ENCODE results near the gene KIAA1328.
"Not testable (repeated sequence)": the region's sequence is repeated elsewhere in the genome, so short reads cannot be mapped to it uniquely, and the experiment has no call there.

Gene KIAA1328

DNA sequence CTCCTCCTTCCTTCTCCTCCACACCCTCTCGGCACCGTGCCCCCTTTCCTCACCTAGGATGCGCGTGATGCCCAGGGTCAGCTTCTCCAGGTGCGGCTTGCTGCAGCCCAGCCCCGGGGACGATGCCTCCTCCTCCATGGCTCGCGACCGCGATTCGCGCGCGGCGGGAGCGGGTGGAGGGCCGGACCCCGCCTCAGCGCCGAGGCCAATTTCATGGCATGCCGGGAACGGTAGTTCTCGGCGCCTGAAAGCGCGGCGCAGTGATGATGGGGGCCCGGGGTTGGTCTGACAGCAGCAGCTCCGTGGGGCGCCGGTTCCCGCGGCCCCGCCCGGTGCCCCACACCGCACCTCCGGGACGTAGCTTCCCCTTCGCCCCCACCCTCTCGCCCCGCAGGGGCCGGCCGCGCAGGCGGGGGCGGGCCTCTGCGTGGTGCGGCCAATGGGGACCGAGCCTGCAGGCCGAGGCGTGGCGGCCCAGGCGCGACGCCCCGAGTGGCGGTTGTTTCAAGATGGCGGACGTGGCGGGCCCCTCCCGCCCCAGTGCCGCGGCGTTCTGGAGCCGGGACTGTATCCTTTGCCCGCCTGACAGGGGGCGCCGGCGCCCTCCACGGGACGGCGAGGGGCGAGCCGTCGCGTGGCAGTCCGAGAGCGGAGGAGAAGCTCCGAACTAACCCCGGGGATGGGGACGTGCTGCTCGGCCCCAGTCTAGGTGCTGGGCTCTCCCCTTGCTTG lies at the start of gene KIAA1328, which contains the start of gene TPGS2:
TSS of gene KIAA1328 (plus strand) at position 498 of the 732 bp plus-strand sequence. CDS start at position 510, 12 bp downstream.
TSS of gene TPGS2 (minus strand) at position 373 of the 732 bp plus-strand sequence. CDS start at position 138, 235 bp downstream.
- DNase-seq (ENCODE audit: low read depth in 2 of 2), result peak; percentile 70 to 81

DNA sequence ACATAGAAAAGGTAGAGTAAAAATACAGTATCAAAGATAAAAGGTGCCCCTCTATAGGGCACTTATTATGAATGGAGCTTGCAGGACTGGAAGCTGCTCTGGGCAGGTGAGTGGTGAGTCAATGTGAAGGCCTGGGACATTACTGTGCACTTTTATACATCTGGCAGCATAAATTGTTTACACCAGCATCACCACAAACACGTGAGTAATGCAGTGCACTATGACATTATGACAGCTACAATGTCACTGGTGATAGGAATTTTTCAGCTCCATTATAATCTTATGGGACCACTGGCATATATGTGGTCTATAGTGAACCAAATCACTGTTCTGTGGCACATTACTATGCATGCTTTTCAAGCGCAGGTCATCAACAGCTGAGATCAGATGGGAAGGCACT lies 48.2 kb upstream of the KIAA1328 start:
- no peak for DNase-seq (ENCODE audit: low read depth in 2 of 2)

DNA sequence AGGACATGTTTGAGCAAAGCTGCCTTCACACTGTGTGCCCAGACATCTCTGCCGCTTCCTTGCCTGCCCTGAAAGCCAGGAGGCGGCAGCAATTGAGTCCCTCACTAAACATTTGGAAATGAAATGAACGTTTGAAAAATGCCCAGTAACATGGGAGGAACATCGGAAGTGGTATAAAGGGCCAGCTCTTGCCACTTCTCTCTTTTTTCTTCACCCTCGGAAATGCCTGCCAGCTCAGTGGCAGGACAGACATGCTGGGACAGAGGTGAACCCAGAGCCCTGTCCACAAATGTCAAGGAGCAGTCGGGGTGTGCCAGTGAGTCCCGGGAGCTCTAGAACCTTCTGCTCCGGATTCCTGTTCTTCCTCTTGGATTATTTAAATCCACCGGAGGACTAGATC lies 46.2 kb upstream of the KIAA1328 start:
- no peak for DNase-seq (ENCODE audit: low read depth in 2 of 2)

DNA sequence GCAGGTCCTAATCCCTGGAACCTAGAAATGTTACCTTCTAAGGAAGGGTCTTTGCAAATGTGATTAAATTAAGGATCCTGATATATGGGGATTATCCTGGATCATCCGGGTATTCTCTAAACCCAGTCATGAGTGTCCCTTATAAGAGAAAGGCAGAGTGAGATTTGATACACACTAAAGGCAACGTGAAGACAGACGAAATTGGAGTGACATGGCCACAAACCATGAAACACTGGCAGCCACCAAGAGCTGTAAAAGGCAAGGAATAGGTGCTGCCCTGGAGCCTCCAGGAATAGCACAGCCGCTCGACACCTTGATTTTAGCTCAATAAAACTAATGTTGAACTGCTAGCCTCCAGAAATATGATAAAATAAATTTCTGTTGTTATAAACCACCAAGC lies 45.1 kb upstream of the KIAA1328 start:
- no peak for DNase-seq (ENCODE audit: low read depth in 2 of 2)

DNA sequence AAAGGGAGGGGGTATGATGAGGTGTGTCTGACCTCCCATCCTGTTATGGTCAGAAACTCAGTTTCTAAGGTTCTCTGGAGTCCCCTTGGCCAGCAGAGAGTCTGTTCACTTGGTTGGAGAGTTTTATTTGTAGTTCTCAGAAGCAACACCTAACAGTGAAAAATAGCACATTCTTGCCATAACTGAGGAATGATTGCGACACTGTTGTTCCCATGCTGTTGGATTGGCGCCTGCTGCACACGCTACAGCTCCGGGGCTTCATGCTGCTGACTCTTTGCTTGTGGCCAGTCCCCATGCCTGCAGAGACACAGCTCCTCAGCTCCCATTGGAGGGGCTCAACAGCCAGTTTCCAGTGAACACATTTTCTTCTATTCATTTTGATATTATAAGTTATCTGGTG lies 42.2 kb upstream of the KIAA1328 start:
- DNase-seq (ENCODE audit: low read depth in 2 of 2), result no peak

DNA sequence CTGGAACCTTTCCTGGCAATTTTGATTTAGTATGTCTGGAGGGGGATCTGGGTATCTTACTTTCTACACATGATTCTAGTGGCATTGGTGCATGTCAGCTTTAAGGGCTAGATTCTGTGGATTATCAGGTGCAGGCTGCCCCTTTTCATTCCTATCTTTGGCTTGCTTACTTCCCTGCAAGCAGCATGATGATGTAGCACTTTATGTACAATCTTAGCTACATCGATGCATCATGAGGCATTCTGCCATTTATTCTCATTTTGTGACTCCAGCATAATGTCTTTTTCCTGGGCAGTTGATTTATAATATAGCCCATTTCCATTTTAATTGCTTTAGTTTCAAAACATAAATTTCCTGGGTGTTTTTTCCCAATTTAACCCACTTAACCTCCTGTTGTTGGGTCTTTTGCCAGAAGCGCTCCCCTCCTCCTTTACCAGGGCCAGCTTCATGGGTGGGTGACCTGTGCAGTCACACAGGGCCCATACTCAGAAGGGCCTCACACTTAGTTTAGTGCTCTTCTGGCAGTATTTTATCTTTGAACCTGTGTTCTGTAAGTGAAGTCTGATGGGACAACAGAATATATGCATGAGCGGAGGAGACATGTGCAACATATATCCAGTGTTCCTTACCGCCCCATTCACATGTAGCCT lies 36.2 kb upstream of the KIAA1328 start:
- no peak for DNase-seq (ENCODE audit: low read depth in 2 of 2)

DNA sequence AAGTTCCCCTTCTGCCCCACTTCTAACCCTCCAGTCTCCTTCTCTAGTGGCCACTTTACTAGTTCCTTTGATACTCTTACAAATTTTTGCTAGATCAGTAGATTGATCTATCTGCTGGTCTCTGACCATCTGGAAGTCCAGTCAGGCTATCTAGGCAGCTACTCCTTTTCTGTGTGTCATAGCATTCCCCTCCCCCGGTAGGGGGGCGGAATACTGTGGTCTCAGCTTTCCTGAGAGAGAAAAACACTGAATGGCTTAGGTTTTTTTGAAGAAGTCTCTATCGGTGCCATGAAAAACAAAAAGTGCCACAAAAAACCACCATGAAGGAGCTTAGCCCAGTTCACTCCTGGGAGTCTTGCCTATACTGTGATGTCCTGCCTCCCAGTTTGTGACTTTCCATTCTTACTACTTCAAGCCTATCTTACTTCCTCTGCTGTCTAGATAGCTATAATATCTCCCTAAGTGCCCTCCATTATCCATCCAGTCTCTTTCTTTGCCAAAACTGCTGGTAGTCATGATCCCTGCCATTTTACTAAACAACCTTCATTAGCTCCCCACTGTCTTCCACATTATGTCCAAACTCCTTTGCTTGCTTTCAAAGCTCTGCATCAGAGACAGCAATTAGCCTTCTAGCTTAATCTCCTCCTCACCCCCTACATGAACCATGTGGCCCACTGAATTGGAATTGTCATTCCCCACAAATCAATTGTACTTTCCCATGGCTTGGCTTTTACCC lies 30.0 kb upstream of the KIAA1328 start:
- DNase-seq (ENCODE audit: low read depth in 2 of 2), result no peak

DNA sequence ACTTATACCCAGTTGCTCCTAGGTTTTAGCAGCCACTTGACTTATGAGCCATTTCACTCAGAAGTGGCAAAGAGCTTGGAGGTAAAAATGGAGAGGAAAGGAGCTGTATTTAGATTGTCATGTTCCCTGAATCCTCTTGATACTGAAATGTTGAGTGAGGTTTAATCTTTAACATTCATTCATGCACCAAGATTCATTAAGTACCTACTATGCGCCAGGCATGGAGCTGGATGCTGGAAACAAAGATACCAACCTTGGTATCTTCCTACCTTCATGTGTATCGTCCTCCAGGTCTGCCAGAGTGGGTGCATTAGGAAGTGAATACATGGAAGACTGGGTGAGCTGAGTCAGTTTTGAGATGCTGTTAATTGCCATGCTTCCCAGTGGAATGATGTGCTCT lies 23.8 kb upstream of the KIAA1328 start:
- no peak for DNase-seq (ENCODE audit: low read depth in 2 of 2)

DNA sequence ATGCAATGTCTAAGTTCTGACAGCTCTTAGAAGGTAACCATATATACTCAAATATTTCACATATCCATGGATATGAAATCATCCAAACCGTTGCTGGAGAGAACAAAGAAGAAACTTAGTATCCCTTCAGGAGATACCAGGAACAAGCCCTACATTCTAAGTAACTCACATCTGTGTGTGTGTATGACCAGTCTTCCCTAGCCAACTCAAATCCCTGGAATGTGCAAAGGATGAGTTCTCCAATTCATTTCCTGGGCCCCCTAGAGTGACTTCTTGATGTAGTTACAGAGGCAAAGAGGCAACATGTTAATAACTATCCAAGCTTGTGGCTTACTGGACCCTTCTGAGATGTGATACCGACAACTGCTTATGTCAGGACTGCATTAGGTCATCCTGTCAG lies 20.2 kb upstream of the KIAA1328 start:
- no peak for DNase-seq (ENCODE audit: low read depth in 2 of 2)

DNA sequence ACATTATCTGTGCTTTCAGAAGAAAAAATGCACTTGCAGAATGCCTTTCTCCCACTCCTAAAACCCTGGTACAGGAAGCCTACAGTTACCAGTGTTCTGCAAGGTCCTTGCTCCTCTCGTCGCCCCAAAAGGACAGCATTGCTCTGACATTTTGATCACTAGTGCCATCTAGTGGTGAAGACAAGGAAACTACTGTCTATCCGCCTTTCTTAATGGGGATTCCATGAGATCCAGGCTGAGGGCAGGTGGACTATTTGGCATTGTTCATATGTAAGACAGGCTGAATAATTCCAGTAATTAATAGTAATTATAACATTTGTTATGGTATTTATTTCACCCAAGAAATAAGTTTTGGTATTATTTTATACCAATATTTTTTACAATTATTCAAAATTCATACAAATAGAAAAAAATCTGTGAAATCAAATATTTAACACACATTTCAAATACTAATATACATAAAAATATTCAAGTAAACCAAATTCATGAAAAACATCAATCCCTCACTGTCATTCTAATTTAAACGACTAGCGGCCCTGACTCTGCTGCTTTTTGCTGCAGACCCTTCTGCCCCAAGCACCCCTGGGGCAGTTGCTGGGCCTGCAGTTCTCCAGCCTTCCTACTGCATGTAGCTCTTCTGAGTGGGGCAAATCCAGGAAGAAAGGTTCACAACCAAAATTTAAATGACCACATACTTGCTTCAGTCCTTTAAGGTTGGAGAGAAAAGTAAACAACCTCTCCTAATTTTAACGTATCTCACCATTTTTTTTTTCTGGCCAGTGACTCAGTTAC lies 19.1 kb upstream of the KIAA1328 start:
- DNase-seq (ENCODE audit: low read depth in 2 of 2), result peak in 1 of 2 donors; percentile 25

DNA sequence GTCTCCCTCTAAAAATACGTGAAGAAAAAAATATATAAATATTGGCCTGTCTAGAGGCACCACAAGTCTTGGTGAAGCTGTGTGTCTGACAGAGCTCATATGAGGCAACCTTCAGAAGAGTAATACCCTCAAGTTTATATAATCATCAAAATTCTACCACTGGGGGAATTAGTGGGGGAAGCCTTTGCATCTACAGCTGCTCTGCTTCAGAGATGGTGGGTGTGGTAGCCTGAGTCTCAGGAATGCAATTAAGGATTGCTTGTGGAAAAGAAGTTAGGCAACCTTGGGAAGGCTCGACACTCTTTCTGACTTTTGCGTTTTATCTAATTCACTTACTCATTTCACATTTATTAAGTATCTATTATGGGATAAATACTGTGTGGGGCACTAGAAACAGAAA lies 17.5 kb upstream of the KIAA1328 start:
- DNase-seq (ENCODE audit: low read depth in 2 of 2), result no peak

DNA sequence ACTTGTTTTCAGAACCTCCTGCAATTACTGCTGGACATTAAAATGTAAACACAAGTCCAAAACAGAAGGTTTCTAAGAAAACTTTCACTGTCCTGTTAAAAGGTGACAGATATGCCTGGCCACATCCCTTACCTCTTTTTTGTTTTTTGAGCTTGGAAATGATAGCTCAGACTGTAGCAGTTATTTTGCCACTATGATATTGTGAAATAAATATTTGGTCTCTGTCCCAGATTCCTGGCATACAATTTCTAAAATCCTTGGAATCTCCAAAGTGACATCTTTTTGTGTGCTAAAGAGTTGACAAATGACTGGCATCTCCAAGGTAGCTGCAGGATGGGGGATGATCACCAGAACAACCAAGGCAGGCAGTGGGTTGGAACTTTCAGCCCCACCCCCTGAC lies 17.0 kb upstream of the KIAA1328 start:
- no peak for DNase-seq (ENCODE audit: low read depth in 2 of 2)

DNA sequence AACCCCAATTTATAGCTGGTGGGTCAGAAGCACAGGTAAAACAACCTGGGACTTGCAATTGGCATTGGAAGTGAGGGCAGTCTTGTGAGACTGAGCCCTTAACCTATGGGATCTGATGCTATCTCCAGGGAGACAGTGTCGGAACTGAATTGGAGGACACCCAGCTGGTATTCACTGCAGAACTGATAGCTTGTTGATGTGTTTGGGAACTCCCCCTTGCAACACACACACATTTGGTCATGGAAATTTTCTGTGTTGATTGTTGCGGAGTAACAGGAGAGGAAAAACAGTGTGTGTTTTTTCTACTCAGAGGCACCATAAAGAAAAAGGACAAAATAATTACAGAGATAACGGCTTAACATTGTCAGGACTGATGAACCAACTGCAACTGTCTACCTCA lies 16.2 kb upstream of the KIAA1328 start:
- DNase-seq (ENCODE audit: low read depth in 2 of 2), result no peak

DNA sequence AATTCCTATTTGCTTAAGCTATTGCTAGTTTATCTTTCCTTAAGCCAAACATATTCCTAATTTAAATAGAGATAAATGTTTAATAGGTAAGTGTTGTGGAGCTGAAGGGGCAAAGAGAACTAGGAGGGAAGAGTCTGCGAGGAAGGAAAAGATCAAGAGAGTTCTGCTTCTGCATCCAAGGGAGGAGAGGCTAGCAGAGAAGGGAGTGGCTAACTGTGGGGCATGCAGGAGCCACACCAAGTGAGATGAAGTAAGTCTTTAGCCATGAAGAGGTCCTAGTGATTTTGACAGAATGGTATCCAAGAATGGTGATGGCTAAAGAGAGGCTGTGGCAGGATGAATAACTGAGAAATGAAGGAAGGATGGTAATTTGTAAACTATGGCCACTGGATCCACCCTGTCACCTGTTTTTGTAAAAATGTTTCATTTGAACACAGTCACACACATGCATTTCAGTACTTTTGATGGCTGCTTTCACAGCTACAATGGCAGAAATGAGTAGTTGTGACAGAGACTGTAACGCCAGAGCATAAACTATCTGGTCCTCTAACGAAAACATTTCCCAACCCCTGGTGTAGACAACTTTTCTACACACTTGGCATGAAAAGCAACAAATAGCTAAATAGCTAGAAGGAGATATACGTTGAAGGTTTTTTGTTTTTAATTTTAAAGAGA lies 15.7 kb upstream of the KIAA1328 start:
- DNase-seq (ENCODE audit: low read depth in 2 of 2), result no peak

DNA sequence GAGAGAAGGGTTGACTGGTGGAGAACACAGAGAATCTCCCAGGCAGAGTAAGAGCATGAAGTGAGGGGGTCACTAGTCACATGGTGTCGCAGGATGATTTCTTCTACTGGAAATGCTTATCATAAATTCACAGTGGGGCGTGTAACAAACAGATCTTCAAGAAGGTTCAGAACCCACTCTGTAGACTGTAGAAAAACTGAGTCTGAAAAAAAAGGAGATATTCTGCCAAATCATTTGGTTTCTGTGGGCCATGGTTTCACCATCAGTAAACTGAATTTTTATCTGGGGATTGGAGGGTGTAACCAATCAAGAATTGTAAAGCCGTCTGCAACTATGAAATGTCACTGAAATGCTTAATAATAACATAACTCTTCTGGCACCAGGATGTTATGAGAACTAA lies 15.1 kb upstream of the KIAA1328 start:
- no peak for DNase-seq (ENCODE audit: low read depth in 2 of 2)

DNA sequence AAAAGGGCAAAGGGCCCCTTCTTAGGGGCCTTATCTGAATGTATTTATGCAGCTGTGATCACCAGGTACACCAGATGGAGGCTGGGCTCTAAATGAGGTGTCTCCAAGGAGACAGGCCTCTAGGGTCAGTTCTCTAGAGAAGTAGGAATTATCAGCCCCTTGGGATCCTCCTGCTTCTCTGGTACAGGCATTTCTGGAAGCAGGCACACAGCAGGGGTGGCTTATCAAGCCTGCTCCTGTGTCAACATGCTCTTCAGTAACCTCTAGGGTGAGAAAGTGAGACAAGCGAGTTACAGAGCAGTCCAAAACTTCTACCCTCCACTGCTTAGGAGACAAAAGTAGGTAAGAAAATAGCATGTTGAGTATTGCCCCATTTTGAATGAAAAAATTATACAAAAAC lies 13.9 kb upstream of the KIAA1328 start:
- no peak for DNase-seq (ENCODE audit: low read depth in 2 of 2)

DNA sequence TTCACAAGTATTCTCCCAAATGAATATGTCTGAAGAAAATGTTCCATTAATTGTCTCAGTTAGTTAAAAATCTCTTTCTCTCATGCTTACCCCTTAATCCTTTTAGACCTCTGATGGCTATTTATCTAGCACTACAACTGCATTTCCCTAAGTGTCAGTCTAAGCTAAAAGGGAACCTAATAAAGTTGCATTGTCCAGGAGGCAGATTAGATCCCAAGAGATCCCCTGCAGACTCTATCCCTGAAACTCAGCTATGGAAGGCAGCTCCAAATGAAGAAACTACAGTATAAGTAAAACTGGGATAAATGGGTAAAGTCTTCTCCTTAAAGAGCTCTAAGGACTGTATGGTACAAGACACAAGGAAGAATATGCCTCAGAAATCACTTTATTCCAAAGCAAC lies 12.8 kb upstream of the KIAA1328 start:
- not testable (repeated sequence) for DNase-seq (ENCODE audit: low read depth in 2 of 2)

DNA sequence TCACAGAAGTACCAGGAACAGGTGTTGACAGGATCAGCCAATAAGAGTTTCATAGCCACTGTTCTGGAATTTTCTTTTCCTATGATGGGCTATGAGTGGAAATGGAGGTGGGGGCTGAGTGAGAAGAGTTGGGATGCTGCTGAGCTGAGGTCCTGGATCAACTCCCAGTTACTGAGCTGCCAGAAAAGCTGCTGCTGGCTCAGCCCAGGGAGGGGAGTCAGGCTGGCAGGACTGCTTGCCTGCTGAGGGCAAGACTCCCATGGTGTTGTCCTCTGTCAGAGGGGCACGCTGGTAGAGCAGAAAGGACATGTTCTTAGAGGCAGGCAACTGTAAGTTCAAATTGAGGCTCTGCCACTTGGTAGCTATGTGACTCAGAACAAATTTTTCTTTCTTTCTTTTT lies 11.9 kb upstream of the KIAA1328 start:
- no peak for DNase-seq (ENCODE audit: low read depth in 2 of 2)

DNA sequence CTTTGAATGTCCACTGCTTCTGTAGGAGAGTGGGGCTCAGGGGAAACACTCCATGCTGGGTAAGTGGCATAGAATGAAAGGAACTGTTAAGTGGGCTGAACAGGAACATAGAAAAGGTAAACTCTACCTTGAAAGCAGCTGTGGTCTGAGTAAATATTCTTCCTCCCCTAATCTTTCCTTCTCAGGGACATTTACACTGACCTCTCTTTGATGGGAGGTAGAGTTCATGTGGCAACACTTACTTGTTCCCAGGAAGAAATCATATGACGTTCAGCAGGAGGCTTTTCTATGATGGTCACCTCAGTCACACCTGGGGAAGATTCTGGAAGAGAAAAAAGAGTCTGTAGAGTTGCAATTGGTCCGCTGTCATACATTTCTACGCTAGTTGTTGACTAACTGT lies 10.3 kb upstream of the KIAA1328 start:
- DNase-seq (ENCODE audit: low read depth in 2 of 2), result no peak

DNA sequence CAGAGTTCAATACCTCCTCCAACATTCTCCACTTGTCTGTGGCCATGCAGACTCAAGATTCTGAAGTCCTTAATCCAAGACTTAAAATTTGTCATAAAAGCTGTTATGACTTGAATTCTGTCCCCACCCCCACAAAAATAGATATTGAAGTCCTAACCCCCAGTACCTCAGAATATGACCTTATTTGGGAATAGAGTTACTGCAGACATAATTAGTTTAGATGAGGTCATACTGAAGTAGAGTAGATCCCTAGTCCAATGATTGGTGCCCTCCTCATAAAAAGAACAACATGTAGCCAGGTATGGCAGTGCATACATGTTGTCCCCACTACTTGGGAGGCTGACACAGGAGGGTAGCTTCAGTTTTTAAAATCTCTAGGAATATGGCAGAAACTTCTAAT lies 9.3 kb upstream of the KIAA1328 start:
- no peak for DNase-seq (ENCODE audit: low read depth in 2 of 2)

DNA sequence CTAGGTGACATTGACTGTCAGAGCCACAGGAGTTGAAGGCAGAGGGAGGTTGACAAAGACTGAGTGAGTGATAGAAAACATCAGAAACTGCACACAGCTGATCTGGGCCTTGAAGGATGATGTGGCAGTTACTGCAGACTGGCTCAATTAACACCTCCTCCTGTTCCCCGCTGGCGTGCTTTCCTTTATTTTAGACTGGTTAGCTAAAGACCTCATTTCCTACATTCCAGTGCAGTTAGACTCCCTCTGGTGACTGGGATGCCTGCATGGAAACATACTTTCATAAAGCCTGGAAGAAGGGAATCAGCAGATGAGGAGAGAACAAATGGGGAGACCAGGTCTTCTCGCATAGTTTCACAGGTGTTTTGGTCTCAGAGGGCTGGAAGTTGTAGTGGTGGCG lies 7.2 kb upstream of the KIAA1328 start:
- no peak for DNase-seq (ENCODE audit: low read depth in 2 of 2)

Measured in stimulated activated CD4-positive, alpha-beta T cell treated with anti-CD3 and anti-CD28 coated beads, Interleukin-1b, Interleukin-23, amount 100 ng/mL, for 4 hours (primary cell).